Glutamatergic neuron (in vitro differentiated cells): ENCODE data around the gene KATNB1. TPM values are rescaled to one million over a fixed set of nuclear protein-coding genes. Genes with fewer than 3 reads are reported as not detected.
A peak's percentile ranks its signal among the peaks of the same experiment; 100 is the strongest.
"Not testable (repeated sequence)": the region's sequence is repeated elsewhere in the genome, so short reads cannot be mapped to it uniquely, and the experiment has no call there.

ENCODE experiments used
- DNase-seq: peaks from one replicate; pipeline ENCODE4 v3.0.0; 2022
- H3K27ac Mint-ChIP-seq: one replicate; pipeline ENCODE4 v1.8.0; 2020; ENCODE audit warnings: mild to moderate bottlenecking, mixed read lengths, inconsistent platforms; ENCODE audit not compliant: unreplicated experiment
- H3K27me3 Mint-ChIP-seq: one replicate; pipeline ENCODE4 v1.8.0; 2020; ENCODE audit warnings: mild to moderate bottlenecking, moderate library complexity, mixed read lengths, inconsistent platforms; ENCODE audit not compliant: unreplicated experiment
- H3K36me3 Mint-ChIP-seq: one replicate; pipeline ENCODE4 v1.8.0; 2020; ENCODE audit warnings: mild to moderate bottlenecking, mixed read lengths, inconsistent platforms; ENCODE audit not compliant: unreplicated experiment
- H3K4me1 Mint-ChIP-seq: one replicate; pipeline ENCODE4 v1.8.0; 2020; ENCODE audit warnings: mild to moderate bottlenecking, low read depth, mixed read lengths, inconsistent platforms; ENCODE audit not compliant: unreplicated experiment
- H3K4me3 Mint-ChIP-seq: one replicate; pipeline ENCODE4 v1.8.0; 2020; ENCODE audit warnings: mild to moderate bottlenecking, mixed read lengths, inconsistent platforms; ENCODE audit not compliant: unreplicated experiment
- H3K9me3 Mint-ChIP-seq: one replicate; pipeline ENCODE4 v1.8.0; 2020; ENCODE audit warnings: mild to moderate bottlenecking, moderate library complexity, mixed read lengths, inconsistent platforms; ENCODE audit not compliant: unreplicated experiment
- CTCF ChIP-seq: fragments of 200-600 bp; sonication (generic); IDR thresholded peaks from one replicate; pipeline ENCODE4 v1.5.0; 2021; ENCODE audit not compliant: partially characterized antibody, unreplicated experiment
- total RNA-seq: library from RNA; stranded (reverse); fragmentation: NEBNext Ultra II Directional; extraction: Animal tissue kit (Norgen Biotek cat#: 25700); gene quantifications from one replicate; pipeline ENCODE4 v1.2.1, GENCODE V29; 2021; ENCODE audit not compliant: unreplicated experiment

KATNB1 gene
- total RNA-seq, 1 donor from 2014 or later: 74.4 TPM

DNA sequence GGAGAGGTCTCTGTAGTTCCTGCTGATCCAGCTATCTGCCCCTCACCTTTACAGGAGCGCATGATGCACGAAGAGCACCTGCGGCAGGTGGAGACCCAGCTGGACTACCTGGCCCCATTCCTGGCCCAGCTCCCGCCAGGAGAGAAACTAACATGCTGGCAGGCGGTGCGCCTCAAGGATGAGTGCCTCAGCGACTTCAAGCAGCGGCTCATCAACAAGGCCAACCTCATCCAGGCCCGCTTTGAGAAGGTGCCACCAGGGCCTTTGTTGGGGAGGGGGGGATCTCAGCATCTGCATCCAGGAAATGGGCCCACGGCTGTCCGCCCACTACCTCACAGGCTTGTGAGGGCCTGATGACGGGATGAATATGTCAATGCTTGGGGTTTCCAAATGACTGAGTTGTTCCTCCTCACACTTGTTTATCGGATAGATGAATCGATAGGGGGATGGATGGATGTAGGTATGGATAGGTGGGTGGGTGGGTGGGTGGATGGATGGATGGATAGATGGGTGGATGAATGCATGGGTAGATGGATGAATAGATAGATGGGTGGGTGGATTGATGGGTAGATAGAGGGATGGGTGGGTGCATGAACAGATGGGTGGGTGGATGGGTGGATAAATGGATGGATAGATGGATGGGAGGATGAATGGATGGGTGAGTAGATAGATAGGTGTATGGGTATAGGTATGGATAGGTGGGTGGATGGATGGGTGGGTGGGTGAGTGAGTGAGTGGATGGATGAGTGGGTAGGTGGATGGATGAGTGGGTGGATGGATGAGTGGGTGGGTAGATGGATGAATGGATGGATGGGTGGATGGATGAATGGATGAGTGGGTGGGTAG lies 7.0 kb upstream of the KATNB1 start:
- no peak for DNase-seq
- Mint-ChIP-seq H3K4me1 (no peaks in the 10 kb centered on the region), H3K4me3 (no peak overlapping the region), H3K9me3 (no peaks in the 10 kb centered on the region), H3K36me3 (no peaks in the 10 kb centered on the region), H3K27me3 (peaks cover 2% of the 10 kb centered on the region), H3K27ac (no peak overlapping the region)
- TF ChIP-seq CTCF: no peak

- H3K36me3 Mint-ChIP-seq: no peaks in the 10 kb centered on the region
- no peaks in the 10 kb centered on the region for H3K4me1 Mint-ChIP-seq
- H3K9me3 Mint-ChIP-seq: no peaks in the 10 kb centered on the region
- no peak for DNase-seq
- no peak overlapping the region for H3K27ac Mint-ChIP-seq
- no peak overlapping the region for H3K4me3 Mint-ChIP-seq
- TF ChIP-seq CTCF: no peak
- peaks cover 2% of the 10 kb centered on the region for H3K27me3 Mint-ChIP-seq
Measured at GRCh38 chr16:57729182-57729484, 6.4 kb upstream of the KATNB1 start.

- H3K9me3 Mint-ChIP-seq, H3K27ac Mint-ChIP-seq, H3K4me3 Mint-ChIP-seq, H3K27me3 Mint-ChIP-seq, DNase-seq, H3K4me1 Mint-ChIP-seq, H3K36me3 Mint-ChIP-seq: not testable (repeated sequence)
Measured at GRCh38 chr16:57729852-57730251, 5.7 kb upstream of the KATNB1 start.

- Mint-ChIP-seq H3K36me3 (no peaks in the 10 kb centered on the region), H3K27ac (peak overlapping the region; percentile 28), H3K9me3 (peaks cover 7% of the 10 kb centered on the region), H3K27me3 (peaks cover 11% of the 10 kb centered on the region), H3K4me3 (no peak overlapping the region), H3K4me1 (peaks cover 1% of the 10 kb centered on the region)
- TF ChIP-seq CTCF: no peak
- DNase-seq: no peak
Measured at GRCh38 chr16:57730771-57731730, 4.5 kb upstream of the KATNB1 start.

- no peak overlapping the region for H3K4me3 Mint-ChIP-seq
- no peak for DNase-seq
- TF ChIP-seq CTCF: no peak
- peaks cover 13% of the 10 kb centered on the region for H3K27me3 Mint-ChIP-seq
- H3K27ac Mint-ChIP-seq: no peak overlapping the region
- H3K9me3 Mint-ChIP-seq: peaks cover 7% of the 10 kb centered on the region
- H3K4me1 Mint-ChIP-seq: peaks cover 6% of the 10 kb centered on the region
- no peaks in the 10 kb centered on the region for H3K36me3 Mint-ChIP-seq
Measured at GRCh38 chr16:57732037-57732436, 3.5 kb upstream of the KATNB1 start.
